Measurements from ENCODE around the gene SWT1. TPM values are rescaled to one million over a fixed set of nuclear protein-coding genes. Genes with fewer than 3 reads are reported as not detected.

Gene SWT1
- total RNA-seq, 2 experiments from 2014 or later: 4.1 to 5.3 TPM

DNA sequence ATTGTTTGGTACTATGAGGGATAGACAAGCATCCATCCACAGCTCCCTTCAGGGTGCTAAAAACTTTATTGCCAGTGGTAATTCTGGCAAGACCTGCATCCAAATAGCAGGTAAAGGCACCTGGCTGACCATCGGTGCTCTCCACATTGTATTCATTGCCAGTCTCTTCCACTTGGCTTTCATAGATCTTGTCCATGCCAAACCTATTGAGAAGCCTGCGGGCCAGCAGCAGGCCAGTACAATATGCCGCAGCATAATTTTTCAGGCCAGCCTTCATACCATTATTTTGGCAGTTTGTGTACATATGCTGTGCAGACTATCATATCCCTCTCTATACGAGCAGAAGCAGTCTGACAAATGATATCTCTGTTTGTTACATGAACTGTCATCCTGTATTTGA is 70.2 kb downstream of the SWT1 start:
- Mint-ChIP-seq H3K4me3 (no peak overlapping the region), H3K27ac (no peak overlapping the region), H3K4me1 (ENCODE audit: low read depth) (no peaks in the 10 kb centered on the region), H3K27me3 (no peaks in the 10 kb centered on the region), H3K9me3 (no peaks in the 10 kb centered on the region), H3K36me3 (ENCODE audit: low read depth) (peaks cover 45% of the 10 kb centered on the region)
- ChIA-PET POLR2A (no interaction called here), CTCF (no interaction called here)
- ATAC-seq (ENCODE audit: poor library complexity) (no peak), DNase-seq (no peak)
- Histone ChIP-seq H3K4me3 (ENCODE audit: low read length) (no peak overlapping the region), H3K27me3 (ENCODE audit: control insufficient read depth in 1 of 2, insufficient read depth in 2 of 2, low read length in 2 of 2) (no peaks in the 10 kb centered on the region), H3K4me1 (ENCODE audit: insufficient read depth, low read length) (no peaks in the 10 kb centered on the region), H3K27ac (ENCODE audit: low read depth in 1 of 2, low read length in 2 of 2) (no peak overlapping the region), H3K9me3 (ENCODE audit: control insufficient read depth in 1 of 2, insufficient read depth in 1 of 2, low read length in 2 of 2) (no peaks in the 10 kb centered on the region), H3K36me3 (ENCODE audit: insufficient read depth, low read length) (no peaks in the 10 kb centered on the region)
- TF ChIP-seq, protein P1, sequence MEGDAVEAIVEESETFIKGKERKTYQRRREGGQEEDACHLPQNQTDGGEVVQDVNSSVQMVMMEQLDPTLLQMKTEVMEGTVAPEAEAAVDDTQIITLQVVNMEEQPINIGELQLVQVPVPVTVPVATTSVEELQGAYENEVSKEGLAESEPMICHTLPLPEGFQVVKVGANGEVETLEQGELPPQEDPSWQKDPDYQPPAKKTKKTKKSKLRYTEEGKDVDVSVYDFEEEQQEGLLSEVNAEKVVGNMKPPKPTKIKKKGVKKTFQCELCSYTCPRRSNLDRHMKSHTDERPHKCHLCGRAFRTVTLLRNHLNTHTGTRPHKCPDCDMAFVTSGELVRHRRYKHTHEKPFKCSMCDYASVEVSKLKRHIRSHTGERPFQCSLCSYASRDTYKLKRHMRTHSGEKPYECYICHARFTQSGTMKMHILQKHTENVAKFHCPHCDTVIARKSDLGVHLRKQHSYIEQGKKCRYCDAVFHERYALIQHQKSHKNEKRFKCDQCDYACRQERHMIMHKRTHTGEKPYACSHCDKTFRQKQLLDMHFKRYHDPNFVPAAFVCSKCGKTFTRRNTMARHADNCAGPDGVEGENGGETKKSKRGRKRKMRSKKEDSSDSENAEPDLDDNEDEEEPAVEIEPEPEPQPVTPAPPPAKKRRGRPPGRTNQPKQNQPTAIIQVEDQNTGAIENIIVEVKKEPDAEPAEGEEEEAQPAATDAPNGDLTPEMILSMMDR (IDR thresholded peaks at IDR 0.05): no peak
- intact Hi-C loops (cut with DNase I, micrococcal nuclease): no loop called here

DNA sequence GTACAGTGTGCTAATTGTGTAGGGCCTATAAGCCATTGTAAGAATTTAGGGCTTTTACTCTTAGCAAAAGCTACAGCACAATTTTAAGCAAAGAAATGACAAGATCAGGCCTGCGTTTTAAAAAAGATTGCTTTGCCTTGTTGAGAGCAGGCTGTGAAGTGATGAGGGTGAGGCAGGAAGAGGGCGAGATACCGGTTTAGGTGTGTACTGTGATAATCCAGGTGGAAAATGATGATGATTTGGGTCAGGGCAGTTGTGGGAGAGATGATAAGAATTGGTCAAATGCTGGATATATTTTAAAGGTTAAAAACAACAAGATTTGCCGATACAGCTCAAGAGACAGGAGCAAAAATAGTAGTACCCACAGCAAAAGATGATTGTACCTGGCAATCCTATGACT is 72.0 kb downstream of the SWT1 start:
- Mint-ChIP-seq H3K4me1 (ENCODE audit: low read depth) (no peaks in the 10 kb centered on the region), H3K4me3 (no peak overlapping the region), H3K27me3 (no peaks in the 10 kb centered on the region), H3K27ac (no peak overlapping the region), H3K36me3 (ENCODE audit: low read depth) (peaks cover 34% of the 10 kb centered on the region), H3K9me3 (no peaks in the 10 kb centered on the region)
- H3K9me3 ChIP-seq (ENCODE audit: control insufficient read depth in 1 of 2, insufficient read depth in 1 of 2, low read length in 2 of 2): no peaks in the 10 kb centered on the region
- no peaks in the 10 kb centered on the region for H3K27me3 ChIP-seq (ENCODE audit: control insufficient read depth in 1 of 2, insufficient read depth in 2 of 2, low read length in 2 of 2)
- ChIA-PET CTCF (no interaction called here), POLR2A (no interaction called here)
- no peak overlapping the region for H3K27ac ChIP-seq (ENCODE audit: low read depth in 1 of 2, low read length in 2 of 2)
- H3K36me3 ChIP-seq (ENCODE audit: insufficient read depth, low read length): no peaks in the 10 kb centered on the region
- DNase-seq (no peak), ATAC-seq (ENCODE audit: poor library complexity) (no peak)
- H3K4me3 ChIP-seq (ENCODE audit: low read length): no peak overlapping the region
- no peaks in the 10 kb centered on the region for H3K4me1 ChIP-seq (ENCODE audit: insufficient read depth, low read length)
- TF ChIP-seq, protein P1 (IDR thresholded peaks at IDR 0.05): no peak
- intact Hi-C loops (cut with DNase I, micrococcal nuclease): no loop called here

DNA sequence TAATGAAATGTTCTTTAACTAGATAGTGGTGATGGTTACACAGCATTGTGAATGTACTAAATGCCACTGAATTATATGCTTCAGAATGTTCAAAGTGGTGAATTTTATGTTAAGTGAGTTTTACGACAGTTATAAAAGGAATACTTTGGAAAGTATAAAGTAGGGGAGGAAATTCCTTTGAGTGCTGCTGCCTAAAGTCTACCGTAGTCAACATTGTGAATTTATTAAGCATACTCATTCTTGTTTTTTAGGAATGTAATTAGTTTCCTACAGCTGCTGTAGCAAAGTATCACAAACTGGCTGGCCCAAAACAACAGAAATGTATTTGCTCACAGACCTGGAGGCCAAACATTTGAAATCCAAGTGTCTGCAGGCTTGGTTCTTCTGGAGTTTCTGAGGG is 73.0 kb downstream of the SWT1 start:
- H3K27me3 Mint-ChIP-seq: no peaks in the 10 kb centered on the region
- intact Hi-C loops (cut with DNase I, micrococcal nuclease): no loop called here
- DNase-seq: no peak
- H3K4me3 Mint-ChIP-seq: no peak overlapping the region
- Histone ChIP-seq H3K9me3 (ENCODE audit: control insufficient read depth in 1 of 2, insufficient read depth in 1 of 2, low read length in 2 of 2) (no peaks in the 10 kb centered on the region), H3K27ac (ENCODE audit: low read depth in 1 of 2, low read length in 2 of 2) (no peak overlapping the region), H3K4me3 (ENCODE audit: low read length) (no peak overlapping the region), H3K36me3 (ENCODE audit: insufficient read depth, low read length) (no peaks in the 10 kb centered on the region), H3K4me1 (ENCODE audit: insufficient read depth, low read length) (no peaks in the 10 kb centered on the region), H3K27me3 (ENCODE audit: control insufficient read depth in 1 of 2, insufficient read depth in 2 of 2, low read length in 2 of 2) (no peaks in the 10 kb centered on the region)
- ATAC-seq (ENCODE audit: poor library complexity): no peak
- H3K27ac Mint-ChIP-seq: no peak overlapping the region
- ChIA-PET POLR2A (no interaction called here), CTCF (no interaction called here)
- TF ChIP-seq, protein P1 (IDR thresholded peaks at IDR 0.05): no peak
- H3K9me3 Mint-ChIP-seq: no peaks in the 10 kb centered on the region
- H3K36me3 Mint-ChIP-seq (ENCODE audit: low read depth): peaks cover 24% of the 10 kb centered on the region
- H3K4me1 Mint-ChIP-seq (ENCODE audit: low read depth): no peaks in the 10 kb centered on the region
